Dendritic cell treated with granulocyte-macrophage colony-stimulating factor and Interleukin-4, amounts not matched to agents 40 ng/mL and 50 ng/mL, for 4 days (primary cell): Measurements from ENCODE around the gene OSBPL2.

Experiments
- H3K27ac Mint-ChIP-seq: one replicate; pipeline ENCODE4 v1.8.0; 2022; ENCODE audit warnings: mild to moderate bottlenecking, mixed read lengths
- H3K27me3 Mint-ChIP-seq: one replicate; pipeline ENCODE4 v1.8.0; 2022; ENCODE audit warnings: mild to moderate bottlenecking, mixed read lengths
- H3K36me3 Mint-ChIP-seq: one replicate; pipeline ENCODE4 v1.8.0; 2022; ENCODE audit warnings: low read depth, mixed read lengths
- H3K4me1 Mint-ChIP-seq: one replicate; pipeline ENCODE4 v1.8.0; 2022; ENCODE audit warnings: low read depth, mixed read lengths
- H3K4me3 Mint-ChIP-seq: one replicate; pipeline ENCODE4 v1.8.0; 2022; ENCODE audit warnings: mild to moderate bottlenecking, moderate library complexity, mixed read lengths
- H3K9me3 Mint-ChIP-seq: one replicate; pipeline ENCODE4 v1.8.0; 2022; ENCODE audit warnings: mixed read lengths
- intact Hi-C: fragments of 100-400 bp; cut with micrococcal nuclease; formaldehyde crosslinking; loops from one replicate; pipeline ENCODE4 v1.15.0; 2022

OSBPL2 gene

GRCh38 chr20:62212299-62212698 lies 26.0 kb upstream of the OSBPL2 start:
- no peaks in the 10 kb centered on the region for H3K9me3 Mint-ChIP-seq
- no peaks in the 10 kb centered on the region for H3K4me1 Mint-ChIP-seq
- no peak overlapping the region for H3K4me3 Mint-ChIP-seq
- H3K36me3 Mint-ChIP-seq, result no peaks in the 10 kb centered on the region
- H3K27ac Mint-ChIP-seq, result no peak overlapping the region
- intact Hi-C loops, result no loop called here
- peaks cover 34% of the 10 kb centered on the region for H3K27me3 Mint-ChIP-seq

DNA sequence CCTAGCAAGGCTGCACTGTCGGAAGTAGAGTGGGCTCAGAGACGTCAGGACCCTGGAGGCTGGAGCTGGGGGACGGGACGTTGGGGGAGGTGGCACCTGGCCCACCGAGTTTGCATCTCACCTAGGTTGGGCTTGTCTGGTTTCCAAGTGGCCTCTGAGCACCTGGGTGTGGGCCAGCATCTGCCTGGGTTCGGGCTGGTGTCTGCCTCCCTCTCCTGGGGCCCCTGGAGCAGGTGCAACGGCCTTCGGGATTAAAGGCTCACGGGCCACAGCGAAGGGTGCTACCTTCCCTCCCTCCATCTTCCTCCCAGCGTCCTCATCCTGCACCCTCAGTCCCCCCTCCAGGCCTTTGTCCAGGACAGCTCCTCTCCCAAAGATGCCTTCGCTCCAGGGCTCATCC lies 24.3 kb upstream of the OSBPL2 start:
- peaks cover 51% of the 10 kb centered on the region for H3K27me3 Mint-ChIP-seq
- no peak overlapping the region for H3K4me3 Mint-ChIP-seq

GRCh38 chr20:62215020-62215990 lies 23.0 kb upstream of the OSBPL2 start:
- intact Hi-C loops, result no loop called here
- H3K27ac Mint-ChIP-seq, result no peak overlapping the region

More for the DNA sequence above, 24.3 kb upstream of the OSBPL2 start:
- peaks cover 2% of the 10 kb centered on the region for H3K4me1 Mint-ChIP-seq
- no peaks in the 10 kb centered on the region for H3K9me3 Mint-ChIP-seq
- intact Hi-C loops, result no loop called here
- H3K27ac Mint-ChIP-seq, result no peak overlapping the region
- no peaks in the 10 kb centered on the region for H3K36me3 Mint-ChIP-seq

GRCh38 chr20:62215991-62216635 lies 22.2 kb upstream of the OSBPL2 start:
- intact Hi-C loops, result no loop called here
- H3K9me3 Mint-ChIP-seq, result no peaks in the 10 kb centered on the region
- H3K4me3 Mint-ChIP-seq, result no peak overlapping the region
- peaks cover 9% of the 10 kb centered on the region for H3K4me1 Mint-ChIP-seq
- peaks cover 58% of the 10 kb centered on the region for H3K27me3 Mint-ChIP-seq
- H3K27ac Mint-ChIP-seq, result no peak overlapping the region
- no peaks in the 10 kb centered on the region for H3K36me3 Mint-ChIP-seq

More at GRCh38 chr20:62215020-62215990, 23.0 kb upstream of the OSBPL2 start:
- Mint-ChIP-seq H3K4me1 (peaks cover 9% of the 10 kb centered on the region), H3K36me3 (no peaks in the 10 kb centered on the region), H3K9me3 (no peaks in the 10 kb centered on the region), H3K4me3 (no peak overlapping the region), H3K27me3 (peaks cover 53% of the 10 kb centered on the region)

DNA sequence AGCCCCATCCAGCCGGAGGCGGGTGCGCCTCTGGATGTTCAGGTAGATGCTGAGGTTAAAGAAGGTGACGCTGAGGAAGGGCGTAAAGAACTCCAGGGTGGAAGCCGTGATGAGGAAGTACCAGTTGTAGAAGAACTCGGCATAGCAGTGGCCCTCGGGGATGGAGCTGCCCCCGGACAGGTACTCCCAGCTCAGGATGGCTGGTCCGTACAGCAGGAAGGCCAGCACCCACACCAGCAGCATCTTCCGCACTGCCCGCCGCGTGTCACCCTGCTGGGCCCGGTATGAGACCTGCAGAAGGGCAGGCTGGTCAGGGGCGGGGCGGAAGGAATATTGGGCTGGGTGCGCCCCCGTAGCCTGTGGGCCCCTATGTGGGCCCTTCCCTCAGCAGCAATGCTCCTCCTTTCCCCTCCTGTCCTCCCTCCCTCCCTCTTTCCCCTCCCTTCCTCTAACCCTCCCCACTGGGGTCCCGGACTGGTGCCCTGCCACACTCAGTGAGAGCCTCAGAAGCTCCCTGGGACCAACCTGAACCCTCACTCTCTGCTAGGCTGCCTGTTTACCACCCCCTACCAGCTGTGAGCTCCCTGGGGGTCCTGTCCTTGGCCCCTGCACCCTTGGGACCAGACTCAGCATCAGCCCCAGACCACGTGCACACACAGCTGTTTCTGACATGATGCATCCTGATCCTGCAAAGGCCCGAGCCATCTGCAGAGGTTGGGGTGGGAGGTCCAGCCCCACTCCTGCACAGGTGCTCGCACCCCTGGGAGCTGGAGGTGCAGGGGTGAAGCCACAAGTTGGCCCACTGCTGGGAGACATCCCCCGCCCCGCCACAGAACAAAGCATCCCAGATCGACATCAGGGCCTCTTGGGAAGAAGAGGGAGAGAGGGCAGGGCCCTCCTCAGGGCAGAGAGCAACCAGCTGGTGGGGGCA lies 21.4 kb upstream of the OSBPL2 start:
- no peak overlapping the region for H3K4me3 Mint-ChIP-seq
- intact Hi-C loops, result no loop called here

GRCh38 chr20:62217913-62218773 lies 20.2 kb upstream of the OSBPL2 start:
- intact Hi-C loops, result no loop called here
- no peak overlapping the region for H3K27ac Mint-ChIP-seq
- H3K4me3 Mint-ChIP-seq, result no peak overlapping the region
- H3K4me1 Mint-ChIP-seq, result peaks cover 9% of the 10 kb centered on the region
- H3K27me3 Mint-ChIP-seq, result peaks cover 69% of the 10 kb centered on the region
- no peaks in the 10 kb centered on the region for H3K36me3 Mint-ChIP-seq
- H3K9me3 Mint-ChIP-seq, result no peaks in the 10 kb centered on the region

More for the DNA sequence above, 21.4 kb upstream of the OSBPL2 start:
- peaks cover 9% of the 10 kb centered on the region for H3K4me1 Mint-ChIP-seq
- H3K27me3 Mint-ChIP-seq, result peaks cover 64% of the 10 kb centered on the region
- H3K27ac Mint-ChIP-seq, result no peak overlapping the region
- no peaks in the 10 kb centered on the region for H3K9me3 Mint-ChIP-seq
- no peaks in the 10 kb centered on the region for H3K36me3 Mint-ChIP-seq

- no peaks in the 10 kb centered on the region for H3K9me3 Mint-ChIP-seq
- H3K27ac Mint-ChIP-seq, result no peak overlapping the region
- peaks cover 9% of the 10 kb centered on the region for H3K4me1 Mint-ChIP-seq
- peak overlapping the region; percentile 23 for H3K4me3 Mint-ChIP-seq
- peaks cover 71% of the 10 kb centered on the region for H3K27me3 Mint-ChIP-seq
- intact Hi-C loops, result no loop called here
- no peaks in the 10 kb centered on the region for H3K36me3 Mint-ChIP-seq
Measured at GRCh38 chr20:62219101-62219991, 19.0 kb upstream of the OSBPL2 start.

DNA sequence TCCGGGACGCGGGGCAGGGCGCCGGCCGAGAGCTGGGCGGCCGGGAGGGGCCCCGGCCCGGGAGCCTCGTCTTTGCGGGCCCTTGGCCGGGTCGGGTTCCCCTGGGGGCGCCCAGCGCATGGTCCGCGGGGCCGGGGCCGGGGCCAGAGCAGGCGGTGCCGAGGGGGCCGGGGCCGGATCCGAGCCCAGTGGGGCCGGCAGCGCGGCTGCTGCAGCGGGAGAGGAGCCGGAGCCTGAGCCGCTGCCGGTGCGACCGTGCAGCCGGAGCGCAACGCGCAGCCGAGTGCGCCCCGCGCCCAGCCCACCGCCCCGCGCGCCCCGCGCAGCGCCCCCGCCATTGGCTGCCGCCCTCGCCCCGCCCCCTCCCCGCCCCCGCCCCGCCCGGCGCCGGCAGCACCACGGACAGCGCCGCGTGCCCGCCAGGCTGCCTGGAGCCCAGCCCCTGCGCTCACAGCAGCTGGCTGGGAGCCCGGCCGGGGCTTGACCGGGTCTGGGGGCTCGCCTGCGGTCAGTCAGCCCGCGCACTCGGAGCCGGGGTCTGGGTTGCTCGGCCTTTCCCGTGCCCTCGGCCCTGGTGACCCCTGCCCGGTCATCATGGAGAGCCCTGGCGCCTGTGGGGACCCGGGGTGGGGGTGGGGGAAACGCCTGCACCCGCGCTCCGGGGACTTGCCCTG lies 18.2 kb upstream of the OSBPL2 start, which contains the start of gene HRH3:
Gene HRH3 (minus strand): TSS at position 287 of the 674 bp plus-strand sequence. CDS start 308 bp downstream, outside the sequence.
- no peaks in the 10 kb centered on the region for H3K36me3 Mint-ChIP-seq
- peaks cover 9% of the 10 kb centered on the region for H3K4me1 Mint-ChIP-seq
- peak within 1 kb of the TSS; percentile 23 for H3K4me3 Mint-ChIP-seq
- H3K27me3 Mint-ChIP-seq, result peaks cover 73% of the 10 kb centered on the region
- intact Hi-C loops, result no loop called here
- H3K9me3 Mint-ChIP-seq, result no peaks in the 10 kb centered on the region
- H3K27ac Mint-ChIP-seq, result no peak within 1 kb of the TSS

- Mint-ChIP-seq H3K4me3 (no peak overlapping the region), H3K27ac (no peak overlapping the region), H3K36me3 (no peaks in the 10 kb centered on the region), H3K27me3 (peaks cover 69% of the 10 kb centered on the region), H3K4me1 (peaks cover 9% of the 10 kb centered on the region), H3K9me3 (no peaks in the 10 kb centered on the region)
- intact Hi-C loops, result no loop called here
Measured at GRCh38 chr20:62220666-62221568, 17.4 kb upstream of the OSBPL2 start.

GRCh38 chr20:62222266-62222850 lies 16.0 kb upstream of the OSBPL2 start:
- no peaks in the 10 kb centered on the region for H3K36me3 Mint-ChIP-seq
- intact Hi-C loops, result no loop called here
- H3K27ac Mint-ChIP-seq, result no peak overlapping the region
- peaks cover 76% of the 10 kb centered on the region for H3K27me3 Mint-ChIP-seq
- no peaks in the 10 kb centered on the region for H3K9me3 Mint-ChIP-seq
- H3K4me3 Mint-ChIP-seq, result no peak overlapping the region
- peaks cover 9% of the 10 kb centered on the region for H3K4me1 Mint-ChIP-seq

- no peak overlapping the region for H3K4me3 Mint-ChIP-seq
- no peaks in the 10 kb centered on the region for H3K36me3 Mint-ChIP-seq
- H3K9me3 Mint-ChIP-seq, result no peaks in the 10 kb centered on the region
- H3K4me1 Mint-ChIP-seq, result peaks cover 9% of the 10 kb centered on the region
- intact Hi-C loops, result no loop called here
- H3K27me3 Mint-ChIP-seq, result peaks cover 72% of the 10 kb centered on the region
- H3K27ac Mint-ChIP-seq, result no peak overlapping the region
Measured at GRCh38 chr20:62222972-62223371, 15.3 kb upstream of the OSBPL2 start.
